ENCODE results near the gene TEX22.

Gene TEX22

DNA sequence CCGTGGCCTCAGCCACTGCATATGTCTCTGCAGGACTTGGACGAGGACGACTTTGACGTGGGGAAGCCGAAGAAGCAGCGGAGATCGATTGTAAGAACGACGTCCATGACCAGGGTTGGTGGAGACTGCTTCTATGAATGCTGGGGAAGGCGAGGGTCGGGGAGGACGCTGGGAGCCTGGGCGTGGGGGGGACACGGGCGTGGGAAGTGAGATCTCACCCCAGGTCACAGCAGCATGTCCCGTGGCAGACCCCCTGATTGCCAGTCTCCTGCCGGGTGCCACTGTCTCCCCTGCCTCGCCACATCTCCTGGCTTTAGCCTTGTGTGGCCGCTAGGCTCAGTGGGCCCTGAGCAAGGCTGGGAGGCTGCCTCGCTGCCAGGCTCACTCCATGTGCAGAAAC is 29.9 kb upstream of the TEX22 start:
- Histone ChIP-seq H3K27me3 (peaks cover 19% of the 10 kb centered on the region), H3K36me3 (peaks cover 4% of the 10 kb centered on the region), H3K9me3 (no peaks in the 10 kb centered on the region), H3K4me3 (ENCODE audit: low read depth in 1 of 2, low read length in 1 of 2) (no peak overlapping the region), H3K4me1 (ENCODE audit: control insufficient read depth in 1 of 2, insufficient read depth in 1 of 2, low read depth in 1 of 2, low read length in 1 of 2) (no peaks in the 10 kb centered on the region), H3K27ac (no peak overlapping the region)
- TF ChIP-seq CTCF (IDR thresholded peaks at IDR 0.05): no peak

GRCh38 chr14:105368910-105369652 is 29.3 kb upstream of the TEX22 start:
- no peaks in the 10 kb centered on the region for H3K9me3 ChIP-seq
- no peaks in the 10 kb centered on the region for H3K4me1 ChIP-seq (ENCODE audit: control insufficient read depth in 1 of 2, insufficient read depth in 1 of 2, low read depth in 1 of 2, low read length in 1 of 2)
- no peak overlapping the region for H3K4me3 ChIP-seq (ENCODE audit: low read depth in 1 of 2, low read length in 1 of 2)
- no peak for TF ChIP-seq CTCF (IDR thresholded peaks at IDR 0.05)
- H3K36me3 ChIP-seq: peaks cover 4% of the 10 kb centered on the region
- H3K27ac ChIP-seq: no peak overlapping the region
- H3K27me3 ChIP-seq: peaks cover 13% of the 10 kb centered on the region

- H3K9me3 ChIP-seq: no peaks in the 10 kb centered on the region
- H3K4me3 ChIP-seq (ENCODE audit: low read depth in 1 of 2, low read length in 1 of 2): no peak overlapping the region
- H3K27ac ChIP-seq: no peak overlapping the region
- no peaks in the 10 kb centered on the region for H3K4me1 ChIP-seq (ENCODE audit: control insufficient read depth in 1 of 2, insufficient read depth in 1 of 2, low read depth in 1 of 2, low read length in 1 of 2)
- H3K27me3 ChIP-seq: peaks cover 7% of the 10 kb centered on the region
- peaks cover 4% of the 10 kb centered on the region for H3K36me3 ChIP-seq
- TF ChIP-seq CTCF (IDR thresholded peaks at IDR 0.05): no peak
Measured at GRCh38 chr14:105369653-105370040, 28.7 kb upstream of the TEX22 start.

DNA sequence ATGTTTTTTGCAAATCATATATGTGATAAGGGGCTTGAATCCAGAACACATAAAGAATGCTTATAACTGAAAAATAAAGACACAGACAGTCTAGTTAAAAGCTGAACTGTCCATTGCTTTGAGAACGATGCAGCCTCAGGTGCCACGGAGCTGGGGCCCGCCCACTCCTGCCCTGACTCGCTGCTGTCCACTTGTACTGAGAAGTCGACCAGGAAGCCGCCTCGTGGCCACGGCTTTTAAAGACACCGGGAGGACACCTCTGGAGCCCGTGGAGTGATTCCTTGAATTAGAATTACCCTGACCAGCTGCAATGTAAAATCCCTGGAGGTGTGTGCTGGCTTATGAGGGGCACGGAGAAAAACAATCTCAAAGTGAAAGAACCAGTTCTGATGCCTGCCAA is 23.9 kb upstream of the TEX22 start:
- Histone ChIP-seq H3K27ac (no peak overlapping the region), H3K4me3 (ENCODE audit: low read depth in 1 of 2, low read length in 1 of 2) (no peak overlapping the region), H3K27me3 (no peaks in the 10 kb centered on the region), H3K36me3 (peaks cover 4% of the 10 kb centered on the region), H3K4me1 (ENCODE audit: control insufficient read depth in 1 of 2, insufficient read depth in 1 of 2, low read depth in 1 of 2, low read length in 1 of 2) (peaks cover 5 to 7% of the 10 kb centered on the region in 2 experiments), H3K9me3 (no peaks in the 10 kb centered on the region)
- TF ChIP-seq CTCF (IDR thresholded peaks at IDR 0.05): no peak

- Histone ChIP-seq H3K36me3 (no peaks in the 10 kb centered on the region), H3K27me3 (no peaks in the 10 kb centered on the region), H3K9me3 (no peaks in the 10 kb centered on the region), H3K4me1 (ENCODE audit: control insufficient read depth in 1 of 2, insufficient read depth in 1 of 2, low read depth in 1 of 2, low read length in 1 of 2) (peaks cover 5 to 7% of the 10 kb centered on the region in 2 experiments), H3K27ac (no peak overlapping the region), H3K4me3 (ENCODE audit: low read depth in 1 of 2, low read length in 1 of 2) (no peak overlapping the region)
- TF ChIP-seq CTCF (IDR thresholded peaks at IDR 0.05): no peak
Measured at GRCh38 chr14:105375635-105376057, 22.7 kb upstream of the TEX22 start.

Measured in neutrophil (primary cell).